Skin of body (tissue), 2 donors: ENCODE results near the gene SLC12A2. TPM values are rescaled to one million over a fixed set of nuclear protein-coding genes. Genes with fewer than 3 reads are reported as not detected.

Source experiments
- DNase-seq: peaks from one replicate; lab custom pipeline; 2025; lab: John Stamatoyannopoulos, UW
- total RNA-seq: library from RNA; depleted of rRNA; stranded (reverse); fragments of >200 nt; gene quantifications from one replicate; pipeline ENCODE4 v1.2.3, GENCODE V29; 2014

SLC12A2 gene
- total RNA-seq = 40.7 TPM

DNA sequence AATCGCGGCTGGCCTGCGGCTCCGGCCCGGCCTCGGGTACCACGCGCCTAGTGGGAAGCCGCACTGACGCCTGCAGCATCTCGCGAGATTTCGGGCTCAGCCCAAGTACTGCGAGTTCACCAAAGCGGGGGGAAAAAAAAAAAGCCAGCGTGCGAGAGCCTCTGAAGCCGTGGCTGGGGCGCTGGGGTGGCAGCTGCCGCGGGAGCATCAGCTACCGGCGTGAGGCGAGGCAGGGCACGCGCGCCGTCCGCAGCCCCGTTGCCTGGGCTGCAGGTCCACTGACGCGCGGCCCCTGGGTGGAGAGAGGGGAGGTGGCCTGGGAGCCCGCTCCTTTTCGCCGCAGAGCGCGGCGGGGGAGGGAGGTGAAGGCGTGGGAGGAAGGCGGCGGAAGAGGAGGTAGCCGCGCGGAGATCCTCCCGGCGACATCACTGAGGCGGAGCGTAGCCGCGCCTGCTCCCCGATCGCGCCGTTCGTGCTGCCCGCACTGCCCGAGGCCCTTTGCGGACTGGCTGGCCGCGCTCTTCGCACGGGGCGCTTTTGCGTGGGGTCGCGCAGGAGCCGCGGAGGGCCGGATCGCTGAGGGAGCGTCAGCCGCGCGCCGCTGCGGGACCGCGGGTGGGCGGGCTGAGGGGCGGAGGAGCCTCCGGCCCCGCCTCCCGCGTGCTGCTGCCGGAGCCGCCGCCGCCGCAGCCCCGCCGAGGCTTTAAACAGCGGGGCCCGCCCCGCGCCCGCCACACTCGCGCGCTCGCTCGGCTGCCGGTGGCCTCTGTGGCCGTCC lies at the start of gene SLC12A2:
Gene SLC12A2, plus strand, starts transcription at position 734 of the 778 bp plus-strand sequence. CDS start 189 bp downstream, outside the sequence.
- peak; percentile 92 for DNase-seq

DNA sequence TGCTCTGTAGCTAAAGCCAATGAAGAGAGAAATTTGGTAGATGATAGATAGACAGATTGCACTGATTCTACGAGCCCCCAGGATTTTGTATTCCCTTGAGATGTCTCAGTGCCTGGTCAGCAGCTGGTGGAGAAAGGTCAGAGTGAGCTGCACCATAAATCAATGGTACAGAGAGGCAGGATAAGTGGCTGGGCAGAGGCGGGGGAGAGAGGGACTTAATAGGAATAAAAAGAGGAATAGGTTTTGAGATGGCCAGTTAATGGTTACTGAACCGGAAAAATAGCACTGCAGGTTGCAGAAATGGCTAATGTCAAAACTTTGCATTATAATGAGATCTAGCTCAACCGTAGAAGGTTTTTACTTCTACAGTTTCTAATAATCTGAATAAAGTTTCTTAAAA lies 47.9 kb upstream of the SLC12A2 start:
- DNase-seq = no peak

DNA sequence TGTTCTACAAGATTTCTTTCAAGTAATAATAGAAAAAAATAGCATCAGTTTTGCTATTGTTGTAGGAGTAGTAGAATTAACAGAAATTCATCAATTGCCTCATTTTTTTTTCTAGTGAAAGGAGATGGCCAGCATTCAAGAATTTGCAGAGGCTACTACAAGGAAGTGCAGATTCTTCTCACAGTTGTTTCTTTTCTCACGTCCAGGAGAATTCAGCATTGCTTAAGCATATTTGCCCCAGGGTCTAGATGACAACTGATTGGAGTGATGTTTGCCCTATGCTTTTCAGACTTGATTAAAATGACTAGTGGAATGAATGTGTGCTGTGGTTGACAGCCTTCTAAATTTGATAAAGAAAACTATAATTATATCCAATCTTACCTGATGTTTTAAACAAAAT lies 46.6 kb upstream of the SLC12A2 start:
- no peak for DNase-seq

DNA sequence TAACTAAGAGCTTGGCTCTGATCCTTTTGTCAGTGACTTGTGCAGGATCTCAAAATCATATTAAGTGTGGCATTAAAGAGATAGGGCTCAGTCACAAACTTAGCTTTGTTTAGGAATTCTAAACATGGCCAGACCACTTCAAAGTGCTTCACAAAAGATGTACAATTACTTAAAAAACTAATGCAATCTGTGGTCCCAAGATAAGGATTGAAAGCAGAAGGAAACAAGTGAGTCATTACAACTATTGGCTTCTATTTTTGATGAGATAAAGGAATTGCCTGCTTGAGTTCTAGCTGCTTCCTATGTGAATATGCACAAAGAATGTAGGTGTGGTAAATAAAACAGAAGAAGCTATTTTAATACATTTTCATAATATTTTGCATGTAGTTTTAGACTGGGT lies 44.9 kb upstream of the SLC12A2 start:
- no peak for DNase-seq

DNA sequence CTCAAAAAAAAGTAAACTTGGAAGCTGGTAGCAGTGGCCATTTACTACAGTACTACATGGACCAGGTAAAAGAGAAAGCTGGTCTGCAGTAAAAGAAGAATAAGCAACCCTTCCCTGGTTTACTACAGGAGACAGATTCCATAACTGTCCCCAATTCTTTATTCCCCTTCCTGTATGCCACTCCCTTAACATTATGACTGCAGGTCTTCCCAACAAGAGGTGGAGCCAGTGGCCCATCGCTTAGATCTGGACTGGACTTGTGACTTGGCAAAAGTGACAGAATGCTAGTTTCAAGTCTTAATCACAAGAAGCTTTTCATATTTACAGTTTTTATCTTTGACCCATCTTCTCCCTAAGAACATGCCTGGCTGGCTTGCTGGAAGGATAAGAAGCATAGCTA lies 42.6 kb upstream of the SLC12A2 start:
- no peak for DNase-seq

DNA sequence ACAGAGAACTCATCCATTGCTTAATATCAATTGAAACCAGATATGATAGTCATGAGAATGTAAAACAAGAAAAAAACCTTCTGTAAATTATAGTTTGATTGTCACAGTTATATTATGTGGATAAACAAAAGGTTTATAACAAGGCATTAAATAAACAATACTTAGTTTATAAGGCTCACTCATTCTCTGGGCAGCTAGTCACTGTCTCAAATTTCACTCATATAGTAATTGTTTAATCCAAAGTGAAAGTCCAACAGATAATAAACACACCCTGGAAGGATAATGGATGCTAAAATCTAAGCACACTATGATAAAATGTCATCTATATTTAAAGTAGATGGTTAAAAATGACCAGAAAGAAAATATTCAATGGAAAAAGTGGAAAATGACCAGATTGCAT lies 30.8 kb upstream of the SLC12A2 start:
- DNase-seq = no peak

DNA sequence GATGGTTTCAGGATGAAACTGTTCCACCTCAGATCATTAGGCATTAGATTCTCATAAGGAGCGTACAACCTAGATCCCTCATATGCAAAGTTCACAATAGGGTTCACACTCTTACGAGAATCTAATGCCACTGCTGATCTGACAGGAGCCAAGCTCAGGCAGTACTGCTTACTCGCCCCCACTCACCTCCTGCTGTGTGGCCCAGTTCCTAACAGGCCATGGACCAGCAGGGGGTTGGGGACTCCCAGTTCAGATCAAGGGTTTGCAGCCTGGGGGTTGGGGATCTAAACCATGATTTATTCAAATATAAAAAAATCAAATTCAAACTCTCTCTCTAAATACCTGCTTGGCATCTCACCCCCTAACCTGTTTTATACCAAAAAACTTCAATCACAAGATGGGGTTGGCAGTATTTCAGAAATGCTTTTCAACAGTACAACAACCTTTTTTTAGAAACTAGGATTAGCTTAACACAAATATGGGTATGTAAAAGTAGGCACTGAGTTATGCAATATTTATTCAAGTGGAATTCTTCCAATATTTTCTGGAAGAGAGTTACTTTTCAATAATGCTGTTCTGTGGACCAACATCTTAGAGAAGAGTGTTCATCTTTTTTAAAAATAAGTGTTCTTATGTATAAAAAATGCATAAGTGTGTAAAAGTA lies 30.1 kb upstream of the SLC12A2 start:
- no peak for DNase-seq

DNA sequence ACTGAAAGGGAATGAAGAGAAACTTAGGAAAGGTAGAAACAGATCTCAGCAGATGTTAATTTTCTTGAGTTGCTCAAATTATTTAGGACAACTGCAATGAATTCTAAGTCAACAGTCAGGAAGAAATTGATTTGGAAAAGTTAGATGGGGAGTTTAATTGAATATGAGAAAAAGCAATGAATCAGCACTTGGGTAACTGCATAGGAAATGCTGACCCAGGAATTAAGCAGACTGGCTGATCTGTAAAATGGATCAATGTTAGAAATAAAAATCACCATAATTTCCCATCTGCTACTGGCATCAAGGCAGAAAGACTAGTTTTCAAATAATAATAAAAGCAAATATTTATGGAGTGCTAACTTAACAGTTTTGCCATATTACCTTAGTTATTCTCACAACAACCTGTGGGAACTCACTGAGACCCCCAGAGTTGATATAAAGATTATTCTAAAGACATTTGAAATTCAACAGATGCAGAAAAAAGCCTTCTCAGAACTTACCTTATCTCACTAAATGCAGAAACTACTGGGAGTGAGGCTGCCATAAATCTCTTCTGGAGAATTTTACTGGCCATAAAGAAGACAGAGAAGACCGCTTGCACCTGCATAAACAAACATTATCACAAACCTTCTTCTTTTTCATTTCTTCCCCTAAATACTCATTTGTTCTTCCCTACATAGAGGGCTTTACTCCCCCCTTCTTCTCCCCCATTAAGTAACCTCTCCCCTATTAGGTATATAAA lies 22.8 kb upstream of the SLC12A2 start:
- no peak for DNase-seq

DNA sequence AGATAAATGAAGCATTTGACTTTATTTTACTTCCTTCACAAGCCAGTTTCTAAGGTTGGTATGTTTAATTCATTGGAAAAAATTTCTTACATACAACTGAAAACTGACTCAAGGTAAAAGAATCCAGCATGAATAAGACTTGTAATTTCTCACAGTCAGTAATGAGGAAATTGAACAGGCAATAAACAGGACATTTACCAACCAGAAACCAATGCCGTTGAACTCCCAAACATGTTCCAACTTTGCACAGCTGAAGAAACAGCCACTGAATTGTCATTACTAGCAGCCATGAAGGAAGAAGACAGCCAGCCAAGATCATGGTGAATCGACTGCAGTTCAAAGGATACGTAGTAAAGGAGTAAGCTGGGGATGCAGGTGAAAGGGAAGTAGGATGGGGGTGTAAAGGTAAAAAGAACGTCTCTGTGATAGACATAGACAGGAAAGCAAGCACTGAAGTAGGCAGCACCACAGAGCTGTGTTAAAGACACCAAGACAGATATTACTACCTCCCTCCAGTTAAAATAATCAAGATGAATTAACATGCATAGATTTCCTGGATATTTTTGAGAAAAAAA lies 21.3 kb upstream of the SLC12A2 start:
- DNase-seq = no peak

DNA sequence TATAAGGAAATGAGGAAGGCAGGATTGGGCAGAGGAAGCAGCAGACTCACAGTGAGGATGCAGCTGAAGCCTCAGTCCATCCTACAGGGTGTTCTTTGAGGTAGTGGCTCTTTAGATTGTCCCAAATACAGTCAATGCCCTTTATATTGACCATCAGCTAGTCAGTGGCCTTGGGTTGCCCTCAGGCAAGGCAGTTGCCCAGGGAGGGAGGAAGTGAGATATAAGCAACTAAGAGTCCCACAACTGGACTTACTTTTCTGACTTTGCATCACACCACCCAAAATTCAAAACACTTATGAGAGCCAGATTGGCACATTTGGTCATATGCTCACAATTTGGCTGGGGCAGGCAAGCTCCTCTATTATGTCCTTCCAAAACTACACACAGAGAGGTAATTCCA lies 9.4 kb upstream of the SLC12A2 start:
- DNase-seq = no peak

GRCh38 chr5:128074953-128075352 lies 8.6 kb upstream of the SLC12A2 start:
- DNase-seq = no peak

GRCh38 chr5:128077526-128077925 lies 6.0 kb upstream of the SLC12A2 start:
- no peak for DNase-seq

DNA sequence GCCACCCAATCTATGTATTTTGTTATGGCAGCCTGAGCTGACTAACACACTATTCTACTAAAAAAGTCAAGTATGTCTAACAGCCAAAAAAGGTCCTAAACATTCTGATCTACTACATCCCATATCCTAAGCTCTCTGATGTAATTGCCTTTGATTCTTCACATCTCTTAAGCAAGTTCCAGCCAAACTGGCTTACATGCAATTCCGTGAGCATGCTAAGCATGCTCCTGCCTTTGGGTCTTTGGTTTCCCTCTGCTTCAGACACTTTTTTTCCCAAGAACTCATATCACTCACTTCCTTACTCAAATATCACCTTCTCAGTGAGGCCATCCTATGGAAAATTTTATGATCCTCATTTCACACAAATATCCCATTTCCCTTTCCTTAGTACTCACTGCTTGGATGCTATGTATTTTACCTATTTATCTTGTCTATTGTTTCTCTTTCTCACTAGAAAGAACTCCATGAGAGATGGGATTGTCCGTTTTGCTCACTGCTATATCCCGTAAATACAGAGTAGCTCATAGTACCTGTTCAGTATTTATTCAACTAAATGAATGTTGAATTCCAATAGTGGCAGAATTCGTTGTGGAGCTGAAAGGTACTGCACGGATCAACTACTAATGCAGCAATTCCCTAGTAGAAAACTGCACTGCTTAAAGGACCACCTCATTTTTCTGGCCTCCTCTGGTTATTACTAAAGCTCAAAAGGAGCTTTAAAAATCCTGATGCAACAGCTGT lies 2.3 kb upstream of the SLC12A2 start:
- DNase-seq = peak; percentile 35

DNA sequence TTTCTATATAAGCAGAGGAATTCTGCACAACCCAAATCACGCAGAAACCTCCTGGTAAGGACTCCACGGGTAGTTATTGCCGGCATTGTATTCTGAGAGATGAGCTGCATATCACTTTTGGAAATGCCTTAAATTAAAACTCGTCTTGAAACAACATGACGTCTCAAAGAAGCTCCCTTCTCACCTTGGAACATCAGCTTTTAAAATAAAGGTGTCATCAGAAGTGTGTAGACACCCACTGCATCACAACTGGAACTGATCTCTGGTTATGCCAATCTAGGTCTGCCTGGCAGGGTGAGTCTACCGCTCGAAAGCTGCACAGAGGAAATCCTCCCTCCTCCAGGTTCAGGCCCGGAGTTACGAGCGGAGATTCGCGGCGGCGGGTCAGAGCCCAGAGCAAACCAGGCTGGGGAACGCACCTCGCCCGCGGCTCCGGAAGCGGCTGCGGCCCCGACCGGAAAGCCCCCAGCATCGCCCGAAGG lies 974 bp upstream of the SLC12A2 start:
- DNase-seq = peak; percentile 59

DNA sequence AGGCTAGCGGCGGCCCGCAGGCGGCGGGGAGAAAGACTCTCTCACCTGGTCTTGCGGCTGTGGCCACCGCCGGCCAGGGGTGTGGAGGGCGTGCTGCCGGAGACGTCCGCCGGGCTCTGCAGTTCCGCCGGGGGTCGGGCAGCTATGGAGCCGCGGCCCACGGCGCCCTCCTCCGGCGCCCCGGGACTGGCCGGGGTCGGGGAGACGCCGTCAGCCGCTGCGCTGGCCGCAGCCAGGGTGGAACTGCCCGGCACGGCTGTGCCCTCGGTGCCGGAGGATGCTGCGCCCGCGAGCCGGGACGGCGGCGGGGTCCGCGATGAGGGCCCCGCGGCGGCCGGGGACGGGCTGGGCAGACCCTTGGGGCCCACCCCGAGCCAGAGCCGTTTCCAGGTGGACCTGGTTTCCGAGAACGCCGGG lies 253 bp downstream of the SLC12A2 start:
- no peak for DNase-seq

DNA sequence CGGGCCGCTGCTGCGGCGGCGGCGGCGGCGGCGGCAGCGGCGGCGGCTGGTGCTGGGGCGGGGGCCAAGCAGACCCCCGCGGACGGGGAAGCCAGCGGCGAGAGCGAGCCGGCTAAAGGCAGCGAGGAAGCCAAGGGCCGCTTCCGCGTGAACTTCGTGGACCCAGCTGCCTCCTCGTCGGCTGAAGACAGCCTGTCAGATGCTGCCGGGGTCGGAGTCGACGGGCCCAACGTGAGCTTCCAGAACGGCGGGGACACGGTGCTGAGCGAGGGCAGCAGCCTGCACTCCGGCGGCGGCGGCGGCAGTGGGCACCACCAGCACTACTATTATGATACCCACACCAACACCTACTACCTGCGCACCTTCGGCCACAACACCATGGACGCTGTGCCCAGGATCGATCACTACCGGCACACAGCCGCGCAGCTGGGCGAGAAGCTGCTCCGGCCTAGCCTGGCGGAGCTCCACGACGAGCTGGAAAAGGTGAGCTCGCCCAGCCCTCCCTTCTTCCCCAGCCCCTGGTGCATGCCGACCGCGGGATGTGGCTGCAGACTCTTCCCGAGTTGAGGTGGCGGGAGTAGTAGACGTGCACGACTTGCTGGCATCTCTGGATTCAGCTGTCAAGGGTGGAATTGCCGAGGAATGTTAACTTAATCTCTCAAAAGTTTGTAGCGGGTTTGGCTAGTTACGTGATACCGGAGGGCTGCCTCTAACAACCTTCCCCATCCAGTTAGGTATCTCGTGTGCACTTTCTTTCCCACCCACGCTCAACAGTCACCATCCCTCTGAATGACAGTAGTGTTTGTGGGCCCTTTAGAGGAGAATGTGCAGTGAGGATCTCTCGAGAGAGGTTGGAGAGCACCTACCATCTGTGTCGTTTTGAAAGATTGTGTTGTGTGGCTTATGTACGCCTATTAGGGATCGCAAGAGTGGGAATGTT lies 932 bp downstream of the SLC12A2 start:
- DNase-seq = no peak

- DNase-seq = no peak
These were observed 1.8 kb downstream of the SLC12A2 start for GRCh38 chr5:128085413-128085812.

DNA sequence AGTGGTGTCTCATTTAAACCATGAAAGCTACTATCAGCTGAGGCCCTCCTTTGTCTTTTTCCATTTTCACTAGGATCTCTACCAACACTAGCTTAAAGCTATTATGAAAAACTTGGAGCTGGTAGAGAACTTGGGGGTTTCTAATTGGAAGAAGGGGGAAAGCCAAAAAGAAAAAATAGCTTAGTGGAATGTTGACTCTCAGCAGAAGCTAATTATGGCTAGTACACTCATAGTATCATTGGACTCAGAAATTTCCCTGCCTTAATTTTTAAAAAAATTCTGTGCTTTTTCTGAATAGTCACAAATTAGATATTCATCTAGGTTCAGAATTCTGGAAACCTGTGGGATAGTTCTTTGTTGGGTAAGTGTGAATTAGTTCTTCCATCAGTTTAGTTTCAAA lies 8.0 kb downstream of the SLC12A2 start:
- DNase-seq = no peak

DNA sequence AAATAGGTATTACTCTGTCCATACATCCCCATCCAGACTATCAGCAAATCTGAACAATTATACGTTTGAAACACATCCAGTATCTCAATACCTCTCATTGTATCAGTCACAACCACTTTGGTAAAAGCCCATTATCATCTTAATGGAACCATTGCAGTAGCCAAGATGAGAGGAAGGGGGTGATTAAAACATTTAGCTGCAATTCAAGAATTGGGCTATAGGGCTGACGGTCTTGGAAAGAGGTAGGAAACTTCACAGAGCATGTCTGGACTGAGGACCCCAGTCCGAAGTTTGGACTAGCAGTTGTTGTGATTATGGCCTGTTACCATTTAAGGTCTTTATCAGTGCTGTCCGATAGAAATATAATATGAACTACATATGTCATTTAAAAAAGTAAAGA lies 8.6 kb downstream of the SLC12A2 start:
- no peak for DNase-seq

- DNase-seq = no peak
These were observed 9.8 kb downstream of the SLC12A2 start for GRCh38 chr5:128093368-128093767.
